ENCODE results near the gene CFAP57. TPM values are rescaled to one million over a fixed set of nuclear protein-coding genes. Genes with fewer than 3 reads are reported as not detected.

Gene CFAP57
- total and polyA plus RNA-seq, 2 of the 8 experiments (the other 6 are each of a cell fraction or from before 2014, with no cell fraction given) = 0.20 to 0.80 TPM

DNA sequence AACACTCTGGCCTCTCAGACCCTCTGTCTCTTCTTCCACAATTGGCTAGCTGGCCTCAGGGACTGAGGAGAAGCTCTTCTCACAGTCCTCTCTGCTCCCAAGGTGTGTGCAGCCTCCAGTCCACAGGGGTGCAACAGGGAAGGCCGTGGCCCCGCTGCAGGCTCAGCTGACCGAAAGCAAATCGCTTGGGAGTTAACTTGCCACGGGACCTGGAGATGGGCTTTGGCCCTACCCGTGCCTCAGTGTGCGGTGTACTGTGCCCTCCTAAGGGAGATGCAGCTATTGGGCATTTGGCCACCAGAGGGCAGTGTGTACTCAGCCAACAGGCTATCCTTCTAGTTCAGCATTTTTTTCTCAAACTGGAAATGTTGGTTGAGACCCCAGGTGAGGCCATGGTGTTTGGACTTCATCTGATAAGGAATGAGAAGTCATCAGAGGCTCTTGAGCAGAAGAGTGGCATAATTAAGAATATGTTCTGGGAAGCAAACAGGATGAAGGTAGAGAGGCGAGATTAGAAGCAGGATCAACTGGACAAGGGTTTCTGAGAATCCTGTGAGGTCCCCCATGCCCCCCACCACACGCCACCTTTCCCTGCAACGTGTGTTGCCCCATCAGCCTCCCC lies 55.1 kb downstream of the CFAP57 start (continued):
- TF ChIP-seq JUND (IDR thresholded peaks at IDR 0.05; ENCODE audit: low read length) (0 out of 2 replicates have a peak, but pooled peaks have one; percentile 6), MAFK (IDR thresholded peaks at IDR 0.05; ENCODE audit: low read depth, low read length) (peak; percentile 56; the same call in 1 of the 2 replicates), SUZ12 (IDR thresholded peaks at IDR 0.05; ENCODE audit: low read length) (no peak), CBX8 (IDR thresholded peaks at IDR 0.05; ENCODE audit: borderline replicate concordance, low read depth, low read length) (no peak), GTF2F1 (IDR thresholded peaks at IDR 0.05; ENCODE audit: borderline replicate concordance, low read depth, low read length) (no peak), RXRA (IDR thresholded peaks at IDR 0.05; ENCODE audit: insufficient read depth, low read depth, low read length) (no peak), CHD1 (IDR thresholded peaks at IDR 0.05; ENCODE audit: low read depth, low read length) (no peak)
- TF ChIP-seq, protein P1, sequence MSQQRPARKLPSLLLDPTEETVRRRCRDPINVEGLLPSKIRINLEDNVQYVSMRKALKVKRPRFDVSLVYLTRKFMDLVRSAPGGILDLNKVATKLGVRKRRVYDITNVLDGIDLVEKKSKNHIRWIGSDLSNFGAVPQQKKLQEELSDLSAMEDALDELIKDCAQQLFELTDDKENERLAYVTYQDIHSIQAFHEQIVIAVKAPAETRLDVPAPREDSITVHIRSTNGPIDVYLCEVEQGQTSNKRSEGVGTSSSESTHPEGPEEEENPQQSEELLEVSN (IDR thresholded peaks at IDR 0.05) = no peak
- TF ChIP-seq, protein P2, sequence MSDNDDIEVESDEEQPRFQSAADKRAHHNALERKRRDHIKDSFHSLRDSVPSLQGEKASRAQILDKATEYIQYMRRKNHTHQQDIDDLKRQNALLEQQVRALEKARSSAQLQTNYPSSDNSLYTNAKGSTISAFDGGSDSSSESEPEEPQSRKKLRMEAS (IDR thresholded peaks at IDR 0.05) = 0 out of 2 replicates have a peak, but pooled peaks have one; percentile 23
- TF ChIP-seq, protein P3, sequence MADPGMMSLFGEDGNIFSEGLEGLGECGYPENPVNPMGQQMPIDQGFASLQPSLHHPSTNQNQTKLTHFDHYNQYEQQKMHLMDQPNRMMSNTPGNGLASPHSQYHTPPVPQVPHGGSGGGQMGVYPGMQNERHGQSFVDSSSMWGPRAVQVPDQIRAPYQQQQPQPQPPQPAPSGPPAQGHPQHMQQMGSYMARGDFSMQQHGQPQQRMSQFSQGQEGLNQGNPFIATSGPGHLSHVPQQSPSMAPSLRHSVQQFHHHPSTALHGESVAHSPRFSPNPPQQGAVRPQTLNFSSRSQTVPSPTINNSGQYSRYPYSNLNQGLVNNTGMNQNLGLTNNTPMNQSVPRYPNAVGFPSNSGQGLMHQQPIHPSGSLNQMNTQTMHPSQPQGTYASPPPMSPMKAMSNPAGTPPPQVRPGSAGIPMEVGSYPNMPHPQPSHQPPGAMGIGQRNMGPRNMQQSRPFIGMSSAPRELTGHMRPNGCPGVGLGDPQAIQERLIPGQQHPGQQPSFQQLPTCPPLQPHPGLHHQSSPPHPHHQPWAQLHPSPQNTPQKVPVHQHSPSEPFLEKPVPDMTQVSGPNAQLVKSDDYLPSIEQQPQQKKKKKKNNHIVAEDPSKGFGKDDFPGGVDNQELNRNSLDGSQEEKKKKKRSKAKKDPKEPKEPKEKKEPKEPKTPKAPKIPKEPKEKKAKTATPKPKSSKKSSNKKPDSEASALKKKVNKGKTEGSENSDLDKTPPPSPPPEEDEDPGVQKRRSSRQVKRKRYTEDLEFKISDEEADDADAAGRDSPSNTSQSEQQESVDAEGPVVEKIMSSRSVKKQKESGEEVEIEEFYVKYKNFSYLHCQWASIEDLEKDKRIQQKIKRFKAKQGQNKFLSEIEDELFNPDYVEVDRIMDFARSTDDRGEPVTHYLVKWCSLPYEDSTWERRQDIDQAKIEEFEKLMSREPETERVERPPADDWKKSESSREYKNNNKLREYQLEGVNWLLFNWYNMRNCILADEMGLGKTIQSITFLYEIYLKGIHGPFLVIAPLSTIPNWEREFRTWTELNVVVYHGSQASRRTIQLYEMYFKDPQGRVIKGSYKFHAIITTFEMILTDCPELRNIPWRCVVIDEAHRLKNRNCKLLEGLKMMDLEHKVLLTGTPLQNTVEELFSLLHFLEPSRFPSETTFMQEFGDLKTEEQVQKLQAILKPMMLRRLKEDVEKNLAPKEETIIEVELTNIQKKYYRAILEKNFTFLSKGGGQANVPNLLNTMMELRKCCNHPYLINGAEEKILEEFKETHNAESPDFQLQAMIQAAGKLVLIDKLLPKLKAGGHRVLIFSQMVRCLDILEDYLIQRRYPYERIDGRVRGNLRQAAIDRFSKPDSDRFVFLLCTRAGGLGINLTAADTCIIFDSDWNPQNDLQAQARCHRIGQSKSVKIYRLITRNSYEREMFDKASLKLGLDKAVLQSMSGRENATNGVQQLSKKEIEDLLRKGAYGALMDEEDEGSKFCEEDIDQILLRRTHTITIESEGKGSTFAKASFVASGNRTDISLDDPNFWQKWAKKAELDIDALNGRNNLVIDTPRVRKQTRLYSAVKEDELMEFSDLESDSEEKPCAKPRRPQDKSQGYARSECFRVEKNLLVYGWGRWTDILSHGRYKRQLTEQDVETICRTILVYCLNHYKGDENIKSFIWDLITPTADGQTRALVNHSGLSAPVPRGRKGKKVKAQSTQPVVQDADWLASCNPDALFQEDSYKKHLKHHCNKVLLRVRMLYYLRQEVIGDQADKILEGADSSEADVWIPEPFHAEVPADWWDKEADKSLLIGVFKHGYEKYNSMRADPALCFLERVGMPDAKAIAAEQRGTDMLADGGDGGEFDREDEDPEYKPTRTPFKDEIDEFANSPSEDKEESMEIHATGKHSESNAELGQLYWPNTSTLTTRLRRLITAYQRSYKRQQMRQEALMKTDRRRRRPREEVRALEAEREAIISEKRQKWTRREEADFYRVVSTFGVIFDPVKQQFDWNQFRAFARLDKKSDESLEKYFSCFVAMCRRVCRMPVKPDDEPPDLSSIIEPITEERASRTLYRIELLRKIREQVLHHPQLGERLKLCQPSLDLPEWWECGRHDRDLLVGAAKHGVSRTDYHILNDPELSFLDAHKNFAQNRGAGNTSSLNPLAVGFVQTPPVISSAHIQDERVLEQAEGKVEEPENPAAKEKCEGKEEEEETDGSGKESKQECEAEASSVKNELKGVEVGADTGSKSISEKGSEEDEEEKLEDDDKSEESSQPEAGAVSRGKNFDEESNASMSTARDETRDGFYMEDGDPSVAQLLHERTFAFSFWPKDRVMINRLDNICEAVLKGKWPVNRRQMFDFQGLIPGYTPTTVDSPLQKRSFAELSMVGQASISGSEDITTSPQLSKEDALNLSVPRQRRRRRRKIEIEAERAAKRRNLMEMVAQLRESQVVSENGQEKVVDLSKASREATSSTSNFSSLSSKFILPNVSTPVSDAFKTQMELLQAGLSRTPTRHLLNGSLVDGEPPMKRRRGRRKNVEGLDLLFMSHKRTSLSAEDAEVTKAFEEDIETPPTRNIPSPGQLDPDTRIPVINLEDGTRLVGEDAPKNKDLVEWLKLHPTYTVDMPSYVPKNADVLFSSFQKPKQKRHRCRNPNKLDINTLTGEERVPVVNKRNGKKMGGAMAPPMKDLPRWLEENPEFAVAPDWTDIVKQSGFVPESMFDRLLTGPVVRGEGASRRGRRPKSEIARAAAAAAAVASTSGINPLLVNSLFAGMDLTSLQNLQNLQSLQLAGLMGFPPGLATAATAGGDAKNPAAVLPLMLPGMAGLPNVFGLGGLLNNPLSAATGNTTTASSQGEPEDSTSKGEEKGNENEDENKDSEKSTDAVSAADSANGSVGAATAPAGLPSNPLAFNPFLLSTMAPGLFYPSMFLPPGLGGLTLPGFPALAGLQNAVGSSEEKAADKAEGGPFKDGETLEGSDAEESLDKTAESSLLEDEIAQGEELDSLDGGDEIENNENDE (IDR thresholded peaks at IDR 0.05; ENCODE audit: insufficient replicate concordance, low read length) = no peak

All from H1 (cell line).